IMR-90 (cell line): Measurements from ENCODE around the gene SLC15A3. TPM values are rescaled to one million over a fixed set of nuclear protein-coding genes. Genes with fewer than 3 reads are reported as not detected.

Source experiments
- ATAC-seq: fragments of 200-7000 bp; cut with Tn5 transposase; 2 replicates; pipeline ENCODE4 v1.9.1; 2020; ENCODE audit warnings: low read depth, mild to moderate bottlenecking, moderate library complexity
- BruUV-seq: library from RNA; stranded (reverse); fragments of 400-500 nt; replicated peaks from 2 replicates; lab custom pipeline; 2021; lab: Mats Ljungman, UMichigan
- CTCF ChIA-PET: fragments of 300-600 bp; formaldehyde crosslinking; extraction: SDS; loops from one replicate; lab custom pipeline; 2021; ENCODE audit warnings: antibody characterized with exemption; lab: Yijun Ruan, JAX
- POLR2A ChIA-PET: fragments of 300-600 bp; sonication (Branson Sonifier 250); formaldehyde crosslinking; loops from one replicate; lab custom pipeline; 2022; ENCODE audit warnings: antibody characterized with exemption; ENCODE audit not compliant: unreplicated experiment; lab: Charles Lee
- DNase-seq: peaks from one replicate; pipeline ENCODE4 v3.0.0; 2013
- H2AFZ ChIP-seq: replicated peaks from 2 replicates; pipeline ENCODE3; 2013; ENCODE audit warnings: low read length, mild to moderate bottlenecking; ENCODE audit not compliant: poor library complexity
- H2AK5ac ChIP-seq: 2 replicates; pipeline ENCODE4 v1.6.1; 2013; ENCODE audit warnings: low read depth, low read length, inconsistent platforms
- H2AK9ac ChIP-seq: replicated peaks from 2 replicates; pipeline ENCODE3; 2013; ENCODE audit warnings: mild to moderate bottlenecking, low read depth, low read length, moderate library complexity; ENCODE audit not compliant: poor library complexity
- H2BK120ac ChIP-seq: 2 replicates; pipeline ENCODE4 v1.6.1; 2013; ENCODE audit warnings: low read depth, low read length, inconsistent platforms
- H2BK15ac ChIP-seq: 3 replicates; pipeline ENCODE4 v1.6.1; 2013; ENCODE audit warnings: low read depth, low read length, inconsistent platforms
- H2BK20ac ChIP-seq: 2 replicates; pipeline ENCODE4 v1.6.1; 2013; ENCODE audit warnings: low read depth, mild to moderate bottlenecking, inconsistent platforms, low read length, moderate library complexity
- H2BK5ac ChIP-seq: 2 replicates; pipeline ENCODE4 v1.6.1; 2013; ENCODE audit warnings: mild to moderate bottlenecking, low read depth, low read length, inconsistent platforms; ENCODE audit not compliant: poor library complexity, severe bottlenecking
- H3K14ac ChIP-seq: replicated peaks from 2 replicates; pipeline ENCODE4 v1.6.1; 2013; ENCODE audit warnings: low read depth, low read length, inconsistent platforms
- H3K18ac ChIP-seq: 2 replicates; pipeline ENCODE4 v1.6.1; 2013; ENCODE audit warnings: low read depth, low read length, control low read depth
- H3K23ac ChIP-seq: 2 replicates; pipeline ENCODE4 v1.6.1; 2013; ENCODE audit warnings: low read depth, low read length, inconsistent platforms
- H3K27ac ChIP-seq: 2 replicates; pipeline ENCODE4 v1.5.1; 2013; ENCODE audit warnings: mild to moderate bottlenecking, control low read depth, low read length; ENCODE audit not compliant: insufficient read depth
- H3K27me3 ChIP-seq: 2 replicates; pipeline ENCODE4 v1.6.1; 2013; ENCODE audit warnings: low read length; ENCODE audit not compliant: control insufficient read depth, insufficient read depth
- H3K36me3 ChIP-seq: 2 replicates; pipeline ENCODE4 v1.6.1; 2013; ENCODE audit warnings: low read length, mixed read lengths; ENCODE audit not compliant: control insufficient read depth, insufficient read depth
- H3K4ac ChIP-seq: 2 replicates; pipeline ENCODE4 v1.6.1; 2013; ENCODE audit warnings: low read depth, low read length, inconsistent platforms
- H3K4me1 ChIP-seq: 2 replicates; pipeline ENCODE4 v1.6.1; 2013; ENCODE audit warnings: low read length, mixed read lengths; ENCODE audit not compliant: control insufficient read depth, insufficient read depth
- H3K4me2 ChIP-seq: 2 replicates; pipeline ENCODE4 v1.6.1; 2013; ENCODE audit warnings: low read depth, mild to moderate bottlenecking, control low read depth, low read length, moderate library complexity
- H3K4me3 ChIP-seq: 2 replicates; pipeline ENCODE4 v1.5.1; 2013; ENCODE audit warnings: low read depth, mild to moderate bottlenecking, control low read depth, low read length, moderate library complexity; ENCODE audit not compliant: insufficient read depth
- H3K56ac ChIP-seq: 2 replicates; pipeline ENCODE4 v1.6.1; 2013; ENCODE audit warnings: low read length, inconsistent platforms; ENCODE audit not compliant: insufficient read depth; ENCODE audit errors: extremely low read depth
- H3K79me1 ChIP-seq, 2 experiments: 2 replicates each; pipeline ENCODE4 v1.6.1; 2013; ENCODE audit warnings: low read length in 2 of 2, inconsistent platforms in 1 of 2, low read depth in 1 of 2
- H3K9ac ChIP-seq: 2 replicates; pipeline ENCODE4 v1.6.1; 2013; ENCODE audit warnings: low read depth, low read length, control low read depth
- H3K9me1 ChIP-seq: 2 replicates; pipeline ENCODE4 v1.6.1; 2013; ENCODE audit warnings: low read length, inconsistent platforms; ENCODE audit not compliant: insufficient read depth
- H3K9me3 ChIP-seq: 2 replicates; pipeline ENCODE4 v1.6.1; 2013; ENCODE audit warnings: low read length; ENCODE audit not compliant: control insufficient read depth, insufficient read depth
- H4K20me1 ChIP-seq: 2 replicates; pipeline ENCODE4 v1.6.1; 2013; ENCODE audit warnings: low read length, inconsistent platforms; ENCODE audit not compliant: insufficient read depth
- H4K5ac ChIP-seq: 2 replicates; pipeline ENCODE4 v1.6.1; 2013; ENCODE audit warnings: mild to moderate bottlenecking, low read depth, low read length, control low read depth
- H4K8ac ChIP-seq, 2 experiments: 2 replicates each; pipeline ENCODE4 v1.6.1; 2013; ENCODE audit warnings: low read depth in 2 of 2, low read length in 2 of 2, control low read depth in 1 of 2, inconsistent platforms in 1 of 2
- H4K91ac ChIP-seq: 2 replicates; pipeline ENCODE4 v1.6.1; 2013; ENCODE audit warnings: low read depth, low read length, inconsistent platforms; ENCODE audit not compliant: insufficient read depth
- BHLHE40 ChIP-seq: fragments of 150-350 bp; IDR thresholded peaks from 2 replicates; pipeline ENCODE4 v1.6.1; 2016; ENCODE audit warnings: mild to moderate bottlenecking, low read depth, low read length
- CEBPB ChIP-seq: IDR thresholded peaks from 2 replicates; pipeline ENCODE4 v1.6.1; 2012; ENCODE audit warnings: low read depth, low read length, improper control_type of control experiment
- CHD1 ChIP-seq: IDR thresholded peaks from 2 replicates; pipeline ENCODE4 v1.6.1; 2012; ENCODE audit warnings: low read depth, low read length, improper control_type of control experiment
- ELK1 ChIP-seq: fragments of 150-350 bp; IDR thresholded peaks from 2 replicates; pipeline ENCODE4 v1.6.1; 2016; ENCODE audit warnings: low read depth, mild to moderate bottlenecking, low read length, moderate library complexity, borderline replicate concordance
- FOS ChIP-seq: fragments of 150-350 bp; IDR thresholded peaks from 2 replicates; pipeline ENCODE4 v1.6.1; 2016; ENCODE audit warnings: low read depth, low read length
- MAFK ChIP-seq: IDR thresholded peaks from 2 replicates; pipeline ENCODE4 v1.6.1; 2012; ENCODE audit warnings: low read depth, low read length, improper control_type of control experiment
- MAZ ChIP-seq: IDR thresholded peaks from 2 replicates; pipeline ENCODE4 v1.6.1; 2012; ENCODE audit warnings: low read depth, mild to moderate bottlenecking, low read length, improper control_type of control experiment, moderate library complexity, borderline replicate concordance
- MXI1 ChIP-seq: IDR thresholded peaks from 2 replicates; pipeline ENCODE4 v1.6.1; 2012; ENCODE audit warnings: low read depth, mild to moderate bottlenecking, low read length, moderate library complexity, borderline replicate concordance
- NFE2L2 ChIP-seq: fragments of 150-350 bp; IDR thresholded peaks from 2 replicates; pipeline ENCODE4 v1.6.1; 2016; ENCODE audit warnings: low read depth, mild to moderate bottlenecking, low read length
- POLR2A ChIP-seq: IDR thresholded peaks from 2 replicates; pipeline ENCODE4 v1.6.1; 2012; ENCODE audit warnings: mild to moderate bottlenecking, low read depth, low read length
- RAD21 ChIP-seq: IDR thresholded peaks from 2 replicates; pipeline ENCODE4 v1.6.1; 2012; ENCODE audit warnings: low read length, improper control_type of control experiment
- RCOR1 ChIP-seq: IDR thresholded peaks from 2 replicates; pipeline ENCODE4 v1.6.1; 2012; ENCODE audit warnings: mild to moderate bottlenecking, low read length, improper control_type of control experiment; ENCODE audit not compliant: insufficient replicate concordance
- RFX5 ChIP-seq: IDR thresholded peaks from 2 replicates; pipeline ENCODE4 v1.8.0; 2012; ENCODE audit warnings: low read depth, mild to moderate bottlenecking, low read length, moderate library complexity
- SMC3 ChIP-seq: fragments of 150-350 bp; IDR thresholded peaks from 2 replicates; pipeline ENCODE4 v1.6.1; 2016; ENCODE audit warnings: low read depth, mild to moderate bottlenecking, antibody characterized with exemption, low read length, moderate library complexity
- USF2 ChIP-seq: fragments of 150-350 bp; IDR thresholded peaks from 2 replicates; pipeline ENCODE4 v1.6.1; 2017; ENCODE audit warnings: mild to moderate bottlenecking, antibody characterized with exemption, low read length, low read depth
- WGBS, 2 experiments: methylation state at CpG; one replicate each; pipeline versions ENCODE4 v1.1.5 to v1.1.7; 2013; ENCODE audit warnings: missing lambda C conversion rate in 2 of 2; ENCODE audit not compliant: insufficient read length in 1 of 2; ENCODE audit errors: extremely low coverage in 2 of 2; 5-methylcytosine and 5-hydroxymethylcytosine counted together
- dilution Hi-C: fragments of 300-500 bp; cut with HindIII; formaldehyde crosslinking; loops from one replicate; pipeline ENCODE4 v1.14.3; 2018; ENCODE audit warnings: low sequenced_read_pairs; ENCODE audit not compliant: unreplicated experiment
- in situ Hi-C: fragments of 300-500 bp; cut with MboI; formaldehyde crosslinking; loops from 3 replicates; pipeline ENCODE4 v1.14.3; 2019; ENCODE audit warnings: low sequenced_read_pairs, inconsistent platforms, mixed read lengths
- intact Hi-C: fragments of 100-400 bp; cut with micrococcal nuclease; formaldehyde crosslinking; loops from 2 replicates; pipeline ENCODE4 v1.10.0; 2022
- polyA plus RNA-seq, 3 experiments: library from polyadenylated mRNA; depleted of rRNA; stranded (reverse); fragments of >200 nt; gene quantifications; 2 replicates each; pipeline ENCODE4 v1.2.3, GENCODE V29; 2012; ENCODE audit warnings: low replicate concordance in 1 of 3
- total RNA-seq: library from RNA; depleted of rRNA; stranded (reverse); fragments of >200 nt; gene quantifications from 2 replicates; pipeline ENCODE4 v1.2.3, GENCODE V29; 2012
- TF ChIP-seq, protein P1 (sequence below): conservative IDR thresholded peaks from 2 replicates; pipeline ENCODE4 v1.5.1; 2012; ENCODE audit warnings: mild to moderate bottlenecking, low read depth, low read length, improper control_type of control experiment

SLC15A3 gene
- total and polyA plus RNA-seq, 2 of the 4 experiments (the other 2 are of a cell fraction): 3.2 to 4.4 TPM

DNA sequence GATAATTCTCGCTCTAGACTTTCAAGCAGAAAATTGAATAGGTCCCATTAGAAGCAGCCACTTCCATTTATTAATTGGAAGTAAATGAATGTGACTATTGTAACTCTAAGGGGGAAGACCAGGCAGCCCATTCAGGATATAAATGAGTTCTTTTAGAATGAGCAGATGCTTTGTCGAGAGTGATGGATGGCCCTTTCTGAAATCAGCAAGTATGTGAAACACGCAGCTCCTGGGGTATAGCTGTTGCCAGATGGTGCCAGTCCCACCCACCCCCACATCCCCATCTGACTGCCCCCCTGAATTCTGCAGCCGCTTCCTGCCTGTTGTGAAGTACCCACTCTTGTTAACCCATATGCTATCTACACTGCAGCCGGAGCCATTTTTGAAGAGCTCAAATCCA lies 3.7 kb downstream of the SLC15A3 start:
- Histone ChIP-seq H4K20me1 (no peaks in the 10 kb centered on the region), H3K79me1 (no peaks in the 10 kb centered on the region; a peak in 1 of 4 replicates), H3K27ac (no peak overlapping the region), H3K14ac (no peak overlapping the region), H4K5ac (no peak overlapping the region), H2AFZ (no peak overlapping the region), H2AK5ac (no peak overlapping the region), H4K91ac (no peak overlapping the region), H3K9ac (no peak overlapping the region), H2BK120ac (no peak overlapping the region), H2BK15ac (no peak overlapping the region), H2BK5ac (no peak overlapping the region), H3K18ac (no peak overlapping the region), H3K4me2 (no peak overlapping the region), H3K36me3 (peaks cover 5% of the 10 kb centered on the region), H3K56ac (no peak overlapping the region), H3K4me3 (no peak overlapping the region), H3K9me3 (no peaks in the 10 kb centered on the region), H3K9me1 (0 out of 2 replicates have a peak, but pooled peaks cover 4% of the 10 kb centered on the region), H2BK20ac (no peak overlapping the region), H3K27me3 (no peaks in the 10 kb centered on the region), H3K4me1 (peaks cover 13% of the 10 kb centered on the region), H3K23ac (no peak overlapping the region), H3K4ac (no peak overlapping the region), H2AK9ac (no peak overlapping the region), H4K8ac (no peak overlapping the region)
- TF ChIP-seq CEBPB: no peak
- TF ChIP-seq POLR2A: no peak
- no peak for TF ChIP-seq NFE2L2
- TF ChIP-seq CHD1: no peak
- no peak for TF ChIP-seq MAZ
- TF ChIP-seq MAFK: no peak
- TF ChIP-seq USF2: no peak
- TF ChIP-seq RFX5: no peak
- TF ChIP-seq BHLHE40: no peak
- TF ChIP-seq, protein P1, sequence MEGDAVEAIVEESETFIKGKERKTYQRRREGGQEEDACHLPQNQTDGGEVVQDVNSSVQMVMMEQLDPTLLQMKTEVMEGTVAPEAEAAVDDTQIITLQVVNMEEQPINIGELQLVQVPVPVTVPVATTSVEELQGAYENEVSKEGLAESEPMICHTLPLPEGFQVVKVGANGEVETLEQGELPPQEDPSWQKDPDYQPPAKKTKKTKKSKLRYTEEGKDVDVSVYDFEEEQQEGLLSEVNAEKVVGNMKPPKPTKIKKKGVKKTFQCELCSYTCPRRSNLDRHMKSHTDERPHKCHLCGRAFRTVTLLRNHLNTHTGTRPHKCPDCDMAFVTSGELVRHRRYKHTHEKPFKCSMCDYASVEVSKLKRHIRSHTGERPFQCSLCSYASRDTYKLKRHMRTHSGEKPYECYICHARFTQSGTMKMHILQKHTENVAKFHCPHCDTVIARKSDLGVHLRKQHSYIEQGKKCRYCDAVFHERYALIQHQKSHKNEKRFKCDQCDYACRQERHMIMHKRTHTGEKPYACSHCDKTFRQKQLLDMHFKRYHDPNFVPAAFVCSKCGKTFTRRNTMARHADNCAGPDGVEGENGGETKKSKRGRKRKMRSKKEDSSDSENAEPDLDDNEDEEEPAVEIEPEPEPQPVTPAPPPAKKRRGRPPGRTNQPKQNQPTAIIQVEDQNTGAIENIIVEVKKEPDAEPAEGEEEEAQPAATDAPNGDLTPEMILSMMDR: no peak
- TF ChIP-seq RAD21: no peak
- TF ChIP-seq MXI1: no peak
- TF ChIP-seq ELK1: no peak
- TF ChIP-seq FOS: no peak
- no peak for TF ChIP-seq SMC3
- no peak for TF ChIP-seq RCOR1
- dilution Hi-C loops: no loop called here
- DNase-seq (no peak), ATAC-seq (no peak)
- no TSS peak for BruUV-seq
- WGBS, 2 experiments: 100% methylated on average over 1 of the region's 5 CpGs; no CpG with 5 or more reads in 1 of the 2 experiments
- ChIA-PET CTCF (no interaction called here), POLR2A (no interaction called here)
- intact Hi-C loops: no loop called here
- in situ Hi-C loops: no loop called here
